Mesenteric fat pad (tissue), 1 donor: ENCODE results near the gene TGFBI. TPM values are rescaled to one million over a fixed set of nuclear protein-coding genes. Genes with fewer than 3 reads are reported as not detected.

Source experiments
- total RNA-seq: library from RNA; stranded (reverse); fragmentation: NEBNext Ultra II Directional; extraction: Animal tissue kit (Norgen Biotek cat#: 25700); gene quantifications from one replicate; pipeline ENCODE4 v1.2.1, GENCODE V29; 2021
- donor health status: DM: yes; HTN: yes; CAD: no.

TGFBI gene
- total RNA-seq, 1 donor from 2014 or later: 254 TPM

Other genes starting within 250 kb of the TGFBI start
- not detected for gene SLC25A48, start 194.3 kb upstream of the TGFBI start, total RNA-seq
- not detected for gene IL9, start 133.1 kb upstream of the TGFBI start, total RNA-seq
- gene LECT2, start 74.0 kb upstream of the TGFBI start, total RNA-seq: not detected
- gene SMAD5, start 103.9 kb downstream of the TGFBI start, total RNA-seq: 61.6 TPM
- not detected for gene SMIM32, start 164.2 kb downstream of the TGFBI start, total RNA-seq